GDM1 (cell line): ENCODE results near the gene ST6GALNAC4.
"Not testable (repeated sequence)": the region's sequence is repeated elsewhere in the genome, so short reads cannot be mapped to it uniquely, and the experiment has no call there.

Source experiments
- DNase-seq: peaks from one replicate; lab custom pipeline; 2025; lab: John Stamatoyannopoulos, UW

Gene ST6GALNAC4

GRCh38 chr9:127885508-127886281, 31.1 kb downstream of the ST6GALNAC4 start:
- DNase-seq, result no peak

GRCh38 chr9:127884976-127885490, 31.8 kb downstream of the ST6GALNAC4 start:
- DNase-seq, result no peak

DNA sequence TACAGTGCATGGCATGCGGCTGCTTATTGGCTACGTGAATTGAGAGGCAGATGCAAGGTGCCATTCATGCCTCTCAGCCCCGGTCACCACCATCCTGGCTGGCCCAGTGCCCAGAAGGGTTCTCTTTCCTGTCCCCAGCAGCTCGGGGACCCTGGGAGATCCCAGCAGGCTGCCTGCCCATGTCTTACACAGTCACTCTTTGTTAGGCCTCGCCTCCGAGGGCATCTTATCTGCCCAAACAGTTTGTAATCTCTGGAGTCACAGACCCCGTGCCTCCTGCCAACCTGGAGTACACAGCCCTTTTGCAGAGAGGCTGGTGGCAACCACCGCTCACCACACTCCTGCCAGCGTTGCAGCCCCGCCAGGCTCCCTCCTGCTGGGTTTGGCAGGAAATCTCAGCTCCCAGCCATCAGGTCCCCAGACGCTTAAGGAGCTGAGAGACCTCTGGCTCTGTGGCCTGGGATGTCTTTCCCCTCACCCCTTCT, 32.4 kb downstream of the ST6GALNAC4 start:
- DNase-seq, result no peak

GRCh38 chr9:127883959-127884358, 32.9 kb downstream of the ST6GALNAC4 start:
- no peak for DNase-seq

GRCh38 chr9:127881715-127882114, 35.1 kb downstream of the ST6GALNAC4 start:
- not testable (repeated sequence) for DNase-seq

- DNase-seq, result no peak
Measured at GRCh38 chr9:127880143-127880542, 36.7 kb downstream of the ST6GALNAC4 start.

DNA sequence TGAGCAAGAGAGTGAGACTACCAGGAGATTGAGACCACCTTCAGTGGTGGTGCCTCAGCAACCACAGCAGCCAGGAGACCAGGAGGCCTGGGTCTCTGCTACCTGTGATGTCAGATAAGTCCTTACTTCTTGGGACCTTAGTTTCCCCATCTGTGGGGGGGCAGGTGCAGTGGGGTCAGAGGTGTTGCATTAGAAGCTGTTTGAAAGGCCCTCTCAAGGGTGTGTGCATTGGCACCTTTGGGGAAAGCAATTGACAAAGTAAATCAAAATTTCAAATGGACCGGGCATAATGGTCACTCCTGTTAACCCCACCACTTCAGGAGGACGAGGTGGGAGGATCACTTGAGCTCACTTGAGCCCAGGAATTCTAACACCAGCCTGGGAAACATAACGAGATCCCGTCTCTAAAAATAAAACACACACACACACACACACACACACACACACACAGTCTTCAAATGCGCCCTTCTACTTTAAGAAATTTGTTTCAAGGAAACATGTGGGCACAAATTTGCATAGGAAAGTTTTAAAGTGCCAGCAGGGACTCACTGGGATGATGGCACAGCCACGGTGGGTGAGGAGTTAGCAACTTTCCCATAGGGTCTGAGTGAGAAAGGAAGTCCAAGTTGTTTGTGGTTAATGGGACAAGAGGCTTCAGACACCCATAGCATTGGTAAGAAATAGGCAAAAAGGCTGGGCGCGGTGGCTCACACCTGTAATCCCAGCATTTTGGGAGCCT, 38.0 kb downstream of the ST6GALNAC4 start:
- no peak for DNase-seq

DNA sequence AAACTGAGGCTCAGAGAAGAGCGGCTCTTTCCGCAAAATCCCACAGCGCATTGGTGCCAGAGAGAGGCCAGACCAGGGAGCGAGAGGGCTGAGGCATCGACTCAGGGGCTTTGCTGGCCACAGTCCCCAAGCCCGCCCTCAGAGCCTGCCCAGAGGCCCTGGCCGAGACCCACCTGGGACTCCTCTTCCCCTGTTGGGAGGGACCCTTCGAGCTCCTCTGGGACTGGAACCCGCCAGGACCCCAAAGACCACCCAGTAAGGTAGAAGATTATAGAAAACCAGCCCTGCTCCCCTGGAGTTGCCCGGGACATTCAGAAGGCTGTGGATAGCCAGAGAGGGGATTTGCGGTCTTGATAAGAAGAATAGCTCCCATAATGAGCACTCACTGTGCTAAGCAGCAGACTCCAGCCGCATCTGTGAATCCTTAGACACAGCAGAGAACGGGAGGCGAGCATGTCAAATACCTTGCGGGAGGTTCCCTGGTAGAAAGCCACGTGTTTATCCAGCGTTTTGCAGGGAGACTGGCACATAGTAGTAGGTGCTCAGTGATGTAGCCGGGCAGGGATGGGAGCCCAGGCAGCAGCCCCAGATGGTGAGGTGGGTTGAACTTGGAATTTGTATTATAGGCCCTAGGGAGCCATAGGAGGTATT, 38.7 kb downstream of the ST6GALNAC4 start:
- no peak for DNase-seq

DNA sequence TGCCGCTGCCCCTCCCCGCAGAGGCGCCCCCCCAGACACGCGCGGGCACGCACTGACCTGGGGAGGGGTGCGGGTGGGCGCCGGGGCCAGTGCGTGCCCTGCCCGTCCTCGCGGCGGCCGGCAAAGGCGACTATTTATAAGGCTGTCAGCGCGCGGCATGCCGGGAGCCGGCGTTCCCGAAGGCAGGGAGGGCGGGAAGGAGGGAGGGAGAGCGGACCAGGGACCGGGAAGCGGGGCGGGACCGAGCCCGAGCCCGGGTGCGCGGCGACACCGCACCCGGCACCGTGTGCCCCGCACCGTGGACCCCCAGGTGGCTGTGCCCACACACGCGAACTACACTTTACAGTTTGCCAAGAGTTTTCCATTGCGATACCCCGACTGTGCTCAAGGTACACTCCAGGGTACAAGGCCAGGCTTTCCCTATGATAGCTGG, 39.3 kb downstream of the ST6GALNAC4 start, which contains the start of gene AK1:
Gene AK1, minus strand, starts transcription at position 110 of the 433 bp plus-strand sequence. CDS start 3,058 bp downstream, outside the sequence.
- no peak for DNase-seq

DNA sequence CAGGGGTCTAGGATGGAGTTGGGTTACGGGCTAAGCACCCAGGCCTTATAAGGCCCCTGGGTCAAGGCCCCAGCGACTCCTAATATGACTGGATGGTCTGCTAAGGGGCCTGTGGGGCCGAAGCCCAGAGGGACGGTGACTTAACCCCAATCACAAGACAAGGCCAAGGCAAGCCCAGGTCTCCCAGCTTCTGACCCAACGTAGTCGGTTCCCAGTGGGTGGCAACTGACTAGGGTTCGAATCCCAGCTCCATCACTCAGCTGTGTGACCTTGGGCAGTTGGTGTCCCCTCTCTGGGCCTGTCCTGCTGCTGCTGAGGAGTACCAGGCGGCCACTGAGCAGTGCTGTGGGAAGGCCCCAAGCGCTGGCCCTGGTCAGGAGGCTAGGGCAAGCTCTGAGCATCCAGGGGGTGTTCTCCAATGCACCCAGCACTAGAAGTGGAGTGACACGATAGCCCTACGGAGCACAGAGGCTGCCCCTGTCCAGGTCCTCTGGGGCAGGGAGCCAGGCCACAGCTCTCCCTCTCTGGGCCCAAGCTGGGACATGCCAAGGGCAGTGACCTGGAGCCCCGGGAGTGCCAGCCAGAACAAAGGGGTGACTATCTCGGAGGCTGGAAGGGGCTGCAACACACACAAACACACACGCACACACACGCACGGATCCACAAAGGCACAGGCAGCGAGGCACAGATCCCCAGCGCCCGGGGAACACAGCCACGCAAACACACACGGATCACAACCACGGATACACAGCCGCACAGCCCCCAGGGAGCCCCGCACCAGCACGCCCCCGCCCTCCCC, 39.9 kb downstream of the ST6GALNAC4 start:
- DNase-seq, result no peak

DNA sequence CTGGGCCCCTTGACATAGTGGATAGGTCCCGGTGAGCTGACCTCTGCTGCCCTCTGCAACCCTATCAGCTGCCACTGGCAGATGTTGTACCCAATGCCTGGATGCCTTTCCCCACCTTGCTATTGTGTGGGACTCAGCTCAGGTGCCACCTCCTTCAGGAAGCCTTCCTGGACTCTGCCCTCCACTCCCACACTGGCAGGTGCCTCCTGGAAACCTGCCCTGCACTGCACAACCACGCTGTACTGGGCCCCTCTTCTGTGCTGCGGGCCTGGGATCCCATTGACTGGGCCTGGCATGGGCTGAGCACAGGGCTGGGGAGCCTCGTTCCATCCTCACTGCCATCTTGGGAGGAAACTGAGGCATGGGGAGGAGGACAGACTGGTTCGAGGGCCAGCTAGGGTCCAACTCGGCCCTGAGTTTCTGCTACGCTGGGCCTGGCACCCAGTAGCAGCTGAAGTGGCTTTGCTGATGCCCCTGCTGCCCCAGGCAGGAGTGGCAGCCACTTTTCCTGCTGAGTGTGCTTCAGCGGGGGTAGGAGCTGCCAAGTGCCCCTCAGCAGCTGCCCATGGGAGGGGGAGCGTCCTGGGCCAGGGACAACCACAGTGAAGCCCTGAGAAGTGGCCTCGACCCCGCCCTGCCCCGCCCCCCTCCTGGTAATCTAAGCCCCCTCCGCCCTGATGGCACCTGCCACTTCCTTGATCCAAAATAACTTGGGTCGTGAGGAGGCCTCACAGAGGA, 40.6 kb downstream of the ST6GALNAC4 start:
- DNase-seq, result no peak

GRCh38 chr9:127875306-127875966, 41.4 kb downstream of the ST6GALNAC4 start:
- DNase-seq, result no peak

DNA sequence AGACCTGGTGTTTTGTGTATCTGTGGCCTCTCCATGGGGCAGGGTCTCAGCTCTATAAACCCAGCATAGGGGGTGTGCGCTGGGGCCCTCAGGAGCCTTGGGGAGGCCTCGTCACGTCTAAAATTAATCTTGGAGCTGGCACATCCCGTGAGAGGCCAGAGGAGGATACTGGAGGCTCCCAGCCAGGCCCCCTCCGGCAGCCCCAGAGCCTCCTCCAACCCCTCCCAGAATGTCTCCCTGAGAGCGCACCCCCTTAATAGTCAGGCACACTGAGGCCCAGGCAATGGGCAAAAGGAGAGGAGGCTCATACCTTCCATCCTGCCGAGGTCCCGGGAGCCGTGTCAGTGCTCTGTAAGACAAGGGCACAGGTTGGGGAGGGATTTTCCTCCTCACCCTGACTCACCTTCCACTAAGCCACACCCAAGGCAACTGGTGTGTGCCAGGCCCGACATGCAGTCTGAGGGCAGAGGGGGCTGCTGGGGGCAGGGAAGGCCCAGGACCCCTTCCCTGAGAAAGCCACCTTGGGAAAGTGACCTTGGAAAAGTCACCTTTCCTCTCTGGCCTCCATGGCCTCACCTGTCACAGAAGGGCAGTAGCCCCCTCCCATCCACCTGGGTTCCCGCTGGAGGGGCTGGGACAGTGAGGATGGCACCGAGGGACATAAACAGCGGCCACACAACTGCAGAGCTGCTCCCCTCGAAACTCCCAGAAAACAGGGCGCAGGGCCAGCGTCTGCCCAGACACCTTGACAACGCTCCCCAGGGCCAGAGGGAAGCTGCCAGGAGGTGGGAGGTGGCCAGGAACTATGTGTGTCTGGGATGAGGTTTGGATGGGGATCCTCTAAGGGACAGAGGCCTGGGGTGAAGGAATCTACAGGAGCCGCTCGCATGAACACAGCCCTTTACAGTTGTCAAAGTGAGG, 42.3 kb downstream of the ST6GALNAC4 start:
- no peak for DNase-seq

- DNase-seq, result no peak
Measured at GRCh38 chr9:127873886-127874285, 43.0 kb downstream of the ST6GALNAC4 start.

DNA sequence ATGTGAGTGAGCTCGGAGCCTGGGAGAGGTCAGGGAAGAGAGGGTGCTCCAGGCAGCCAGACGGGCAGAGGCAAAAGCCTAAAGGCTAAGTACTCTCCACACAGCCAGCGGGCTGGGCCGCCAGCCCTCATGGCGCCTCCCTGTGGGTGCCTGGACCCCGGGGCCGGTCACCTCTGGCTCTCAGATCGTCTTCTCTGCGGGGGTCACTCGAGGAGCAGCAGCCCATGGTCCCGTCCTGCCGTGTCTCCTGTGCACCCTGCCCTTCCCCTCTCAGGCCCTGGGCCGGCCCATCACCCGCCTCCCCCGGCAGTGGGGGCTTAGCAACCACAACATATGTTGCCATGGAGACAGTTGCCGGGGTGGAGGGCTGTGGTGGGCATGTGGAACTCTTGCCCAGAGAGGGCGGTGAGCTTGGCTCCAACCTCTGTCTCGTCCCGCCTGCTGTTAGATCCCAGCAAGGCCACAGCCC, 43.6 kb downstream of the ST6GALNAC4 start:
- no peak for DNase-seq

DNA sequence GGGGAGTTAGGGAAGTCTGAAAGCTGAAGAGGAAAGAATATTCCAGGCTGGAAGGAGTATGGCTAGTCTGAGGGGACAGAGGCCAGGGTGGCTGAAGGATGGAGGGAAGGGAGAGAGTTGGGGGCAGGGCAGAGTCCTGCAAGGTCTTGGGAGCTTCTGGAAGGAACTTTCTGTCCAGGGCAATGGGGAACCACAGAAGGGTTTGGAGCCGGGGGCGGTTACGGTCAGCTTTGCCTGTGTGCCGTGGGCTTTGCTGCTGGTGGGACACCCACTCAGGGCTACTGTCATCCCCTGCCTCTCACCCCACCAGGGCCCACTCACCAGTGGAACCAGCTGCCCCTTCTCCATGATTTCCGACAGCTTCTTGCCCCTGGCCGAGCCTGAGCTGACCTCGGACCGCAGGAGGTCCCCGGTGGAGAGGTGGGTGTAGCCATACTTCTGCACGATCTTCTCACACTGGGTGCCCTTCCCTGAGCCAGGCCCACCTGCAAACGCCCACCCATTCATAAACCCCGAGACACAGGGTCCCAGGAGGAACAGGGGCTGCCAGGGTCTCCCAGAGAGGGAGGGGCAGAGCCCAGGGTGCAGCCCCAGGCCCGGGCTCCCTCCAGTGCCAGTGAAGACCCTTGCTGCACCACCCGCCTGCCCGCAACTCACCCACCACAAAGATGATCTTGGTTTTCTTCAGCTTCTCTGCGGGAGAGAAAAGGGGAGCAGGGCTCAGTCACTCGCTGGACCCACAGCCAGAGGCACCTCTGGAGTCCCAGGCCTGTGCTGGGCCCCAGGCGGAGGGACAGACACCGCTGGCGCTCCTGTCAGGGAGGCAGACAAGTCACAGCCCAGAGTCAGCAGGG, 44.2 kb downstream of the ST6GALNAC4 start:
- no peak for DNase-seq

DNA sequence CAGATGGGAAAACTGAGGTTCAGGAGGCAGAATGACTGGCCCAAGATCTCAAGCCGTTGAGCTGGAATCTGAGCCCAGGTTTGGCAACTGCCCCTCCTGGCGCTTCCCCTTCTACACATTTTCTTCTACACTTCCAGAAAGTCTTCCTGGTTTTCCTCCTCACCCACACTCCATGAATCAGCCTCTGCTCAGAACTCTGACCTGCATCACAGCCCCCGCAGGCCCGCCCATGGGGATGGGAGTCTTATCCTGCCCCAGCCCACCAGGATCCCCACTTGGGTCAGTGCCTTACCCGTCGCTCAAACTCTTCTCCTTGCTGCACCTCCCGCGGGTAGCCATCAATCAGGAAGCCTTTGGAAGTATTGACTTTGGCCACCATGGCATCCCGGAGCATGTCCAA, 45.3 kb downstream of the ST6GALNAC4 start:
- no peak for DNase-seq

GRCh38 chr9:127870887-127871286, 46.0 kb downstream of the ST6GALNAC4 start:
- DNase-seq, result no peak
